Bronchial smooth muscle cell (primary cell): ENCODE data around the gene HSBP1. TPM values are rescaled to one million over a fixed set of nuclear protein-coding genes. Genes with fewer than 3 reads are reported as not detected.

Source experiments
- total RNA-seq: library from RNA; depleted of rRNA; stranded (reverse); fragments of >200 nt; gene quantifications from 2 replicates; pipeline ENCODE4 v1.2.1, GENCODE V29; 2014

HSBP1 gene
- total RNA-seq, result 116 and 271 TPM in 2 replicates

GRCh38 chr16:83807710-83808572, at the start of gene HSBP1:
HSBP1 (plus strand) TSS chr16:83807978; CDS start chr16:83808077, 99 bp downstream.

Other genes starting within 250 kb of the HSBP1 start
- 3.3 and 3.9 TPM in 2 replicates for gene MLYCD, start 91.1 kb downstream of the HSBP1 start, total RNA-seq
- 1.9 and 2.7 TPM in 2 replicates for gene OSGIN1, start 145.3 kb downstream of the HSBP1 start, total RNA-seq
- under 0.01 TPM in 1 of 2 replicates, not detected in the other for gene NECAB2, start 160.3 kb downstream of the HSBP1 start, total RNA-seq
- gene SLC38A8, start 234.8 kb downstream of the HSBP1 start, total RNA-seq, result not detected in 2 replicates